HepG2 (cell line): ENCODE measurements around the gene POU2F1. TPM values are rescaled to one million over a fixed set of nuclear protein-coding genes. Genes with fewer than 3 reads are reported as not detected.

Experiments used
- ATAC-seq: fragments of 200-7000 bp; cut with Tn5 transposase; 3 replicates; pipeline ENCODE4 v1.9.1; 2020; ENCODE audit warnings: mild to moderate bottlenecking, moderate library complexity
- BruUV-seq: library from RNA; stranded (reverse); fragments of 400-500 nt; replicated peaks from 2 replicates; lab custom pipeline; 2021; lab: Mats Ljungman, UMichigan
- CTCF ChIA-PET: fragments of 300-600 bp; formaldehyde crosslinking; extraction: SDS; loops from one replicate; lab custom pipeline; 2021; ENCODE audit warnings: low total read pairs, inconsistent platforms, low intra/inter-chr PET ratio; lab: Yijun Ruan, JAX
- POLR2A ChIA-PET: fragments of 350-600 bp; sonication (Branson Sonifier 250); formaldehyde crosslinking; loops from one replicate; lab custom pipeline; 2020; ENCODE audit warnings: antibody characterized with exemption, inconsistent platforms; lab: Yijun Ruan, JAX
- DNase-seq: peaks from one replicate; pipeline ENCODE4 v3.0.0-alpha.2; 2015; ENCODE audit warnings: low spot score
- FAIRE-seq: peaks from 3 replicates; lab custom pipeline; 2011; peaks lifted over from hg19 to GRCh38; lab: Jason Lieb, UNC
- H2AFZ ChIP-seq: one replicate; pipeline ENCODE4 v1.6.1; 2011; ENCODE audit warnings: low read length, inconsistent platforms
- H3K27ac ChIP-seq: fragments of 300-600 bp; 3 replicates; pipeline ENCODE4 v1.8.0; 2011; ENCODE audit warnings: mixed run types, mild to moderate bottlenecking, mixed read lengths, low read length, inconsistent platforms; ENCODE audit not compliant: insufficient read depth; ENCODE audit errors: extremely low read length
- H3K27me3 ChIP-seq, 2 experiments: fragments of 200-600 bp in 1 of 2; 2 replicates in 1 of 2; 3 replicates in 1 of 2; pipeline versions ENCODE4 v1.6.0 to v1.8.0; 2011; ENCODE audit warnings: low read length in 2 of 2, mild to moderate bottlenecking in 2 of 2, moderate library complexity in 2 of 2, inconsistent platforms in 1 of 2; ENCODE audit not compliant: insufficient read depth in 2 of 2, control insufficient read depth in 1 of 2
- H3K36me3 ChIP-seq, 2 experiments: fragments of 200-600 bp in 1 of 2; replicated peaks in 1 of 2; 2 replicates in 1 of 2; 3 replicates in 1 of 2; pipeline versions ENCODE4 v1.5.1 to v1.8.0; 2011; ENCODE audit warnings: low read length in 2 of 2, inconsistent platforms in 1 of 2; ENCODE audit not compliant: insufficient read depth in 2 of 2, control insufficient read depth in 1 of 2
- H3K4me1 ChIP-seq: 2 replicates; pipeline ENCODE4 v1.5.1; 2012; ENCODE audit warnings: low read length, inconsistent platforms; ENCODE audit not compliant: insufficient read depth
- H3K4me2 ChIP-seq: 2 replicates; pipeline ENCODE4 v1.6.0; 2011; ENCODE audit warnings: low read depth, low read length, inconsistent platforms
- H3K4me3 ChIP-seq, 3 experiments: fragments of 200-600 bp in 1 of 3; sonication (generic), shearing (Covaris generic) in 1 of 3; replicated peaks in 1 of 3; 2 replicates each; pipeline ENCODE4 v1.5.1; 2011 to 2016; ENCODE audit warnings: low read length in 3 of 3, inconsistent platforms in 2 of 3, low read depth in 2 of 3, mild to moderate bottlenecking in 2 of 3, control low read depth in 1 of 3, mixed read lengths in 1 of 3; ENCODE audit not compliant: insufficient read depth in 1 of 3
- H3K79me2 ChIP-seq: one replicate; pipeline ENCODE4 v1.6.1; 2011; ENCODE audit warnings: low read length, inconsistent platforms; ENCODE audit not compliant: insufficient read depth
- H3K9ac ChIP-seq: 2 replicates; pipeline ENCODE4 v1.6.0; 2011; ENCODE audit warnings: mild to moderate bottlenecking, low read depth, low read length, inconsistent platforms; ENCODE audit not compliant: insufficient read depth
- H3K9me3 ChIP-seq: 2 replicates; pipeline ENCODE4 v1.5.1; 2012; ENCODE audit warnings: mild to moderate bottlenecking, low read length
- H4K20me1 ChIP-seq: 2 replicates; pipeline ENCODE4 v1.6.0; 2011; ENCODE audit warnings: inconsistent platforms, mild to moderate bottlenecking, low read length, moderate library complexity; ENCODE audit not compliant: insufficient read depth
- KLF15 ChIP-seq: sonication (generic); formaldehyde crosslinking; IDR thresholded peaks from 2 replicates; pipeline ENCODE4 v1.8.1; 2023; ENCODE audit warnings: borderline replicate concordance, mild to moderate bottlenecking, inconsistent platforms, missing genetic modification reagents, mixed read lengths
- PTBP1 ChIP-seq: fragments of 200-400 bp; formaldehyde crosslinking; IDR thresholded peaks from 2 replicates; pipeline ENCODE4 v1.6.1; 2018; ENCODE audit warnings: low read length, low read depth; ENCODE audit not compliant: poor library complexity, severe bottlenecking
- TBX3 ChIP-seq: fragments of 450-650 bp; IDR thresholded peaks from 2 replicates; pipeline ENCODE4 v1.6.1; 2017; ENCODE audit warnings: antibody characterized with exemption, mild to moderate bottlenecking, inconsistent platforms, borderline replicate concordance
- ZFP36L1 ChIP-seq: sonication (generic); formaldehyde crosslinking; IDR thresholded peaks from 2 replicates; pipeline ENCODE4 v1.8.0; 2022; ENCODE audit warnings: mild to moderate bottlenecking, missing genetic modification reagents, moderate library complexity
- ZNF549 ChIP-seq: sonication (generic); formaldehyde crosslinking; IDR thresholded peaks from 2 replicates; pipeline ENCODE4 v1.5.0; 2020; ENCODE audit warnings: missing genetic modification reagents
- ZNF614 ChIP-seq: IDR thresholded peaks from 2 replicates; pipeline ENCODE4 v1.6.1; 2018; ENCODE audit warnings: missing biosample characterization, missing genetic modification reagents, inconsistent platforms, borderline replicate concordance
- WGBS: methylation state at CpG from one replicate; pipeline ENCODE4 v1.1.6; 2017; ENCODE audit warnings: low lambda C conversion rate; 5-methylcytosine and 5-hydroxymethylcytosine counted together
- in situ Hi-C: cut with HindIII; loops from 2 replicates; pipeline ENCODE4 v1.10.0; 2017; ENCODE audit warnings: low pct_unique_long_range_greater_than_20kb; ENCODE audit not compliant: extremely low pct_ligation_motif_present
- intact Hi-C: fragments of 100-400 bp; cut with micrococcal nuclease; formaldehyde crosslinking; loops from one replicate; pipeline ENCODE4 v1.10.0; 2022; ENCODE audit not compliant: unreplicated experiment
- polyA plus RNA-seq, 8 experiments: library from polyadenylated mRNA; depleted of rRNA in 3 of 8; stranded (reverse) in 7 of 8; unstranded in 1 of 8; fragments of >200 nt; fragmentation: Illumina TruSeq in 4 of 8; extraction: Trizol in 4 of 8; gene quantifications; 2 replicates each; pipeline versions ENCODE4 v1.2.1 to v1.2.3, GENCODE V29; 2011 to 2016; ENCODE audit warnings: low read depth in 4 of 8, missing spikeins in 1 of 8, mixed read lengths in 1 of 8; ENCODE audit not compliant: insufficient read depth in 1 of 8
- total RNA-seq, 5 experiments: library from RNA; depleted of rRNA; stranded (reverse); fragments of >200 nt; fragmentation: Illumina TruSeq; extraction: Trizol; gene quantifications; 2 replicates each; pipeline ENCODE4 v1.2.3, GENCODE V29; 2016; ENCODE audit warnings: low read depth in 1 of 5
- TF ChIP-seq, protein P1 (sequence below): sonication (generic); formaldehyde crosslinking; IDR thresholded peaks from 2 replicates; pipeline ENCODE4 v1.4.0; 2020; ENCODE audit warnings: missing genetic modification reagents
- TF ChIP-seq, protein P2 (sequence below): sonication (generic); formaldehyde crosslinking; IDR thresholded peaks from 2 replicates; pipeline ENCODE4 v1.5.0; 2020; ENCODE audit warnings: mild to moderate bottlenecking, missing genetic modification reagents
- TF ChIP-seq, protein P3 (sequence below): sonication (generic); formaldehyde crosslinking; IDR thresholded peaks from 2 replicates; pipeline ENCODE4 v1.4.0; 2020; ENCODE audit warnings: low read depth, missing genetic modification reagents
- TF ChIP-seq, protein P4 (sequence below): IDR thresholded peaks from 2 replicates; pipeline ENCODE4 v1.6.1; 2016; ENCODE audit warnings: missing compliant biosample characterization, missing genetic modification reagents, borderline replicate concordance
- TF ChIP-seq, protein P5 (sequence below): sonication (generic); formaldehyde crosslinking; IDR thresholded peaks from 2 replicates; pipeline ENCODE4 v1.9.0; 2021; ENCODE audit warnings: missing genetic modification reagents, borderline replicate concordance

The POU2F1 gene
- total and polyA plus RNA-seq, 2 of the 13 experiments (the other 11 are each of a cell fraction or from before 2014, with no cell fraction given): 10.2 to 13.0 TPM

DNA sequence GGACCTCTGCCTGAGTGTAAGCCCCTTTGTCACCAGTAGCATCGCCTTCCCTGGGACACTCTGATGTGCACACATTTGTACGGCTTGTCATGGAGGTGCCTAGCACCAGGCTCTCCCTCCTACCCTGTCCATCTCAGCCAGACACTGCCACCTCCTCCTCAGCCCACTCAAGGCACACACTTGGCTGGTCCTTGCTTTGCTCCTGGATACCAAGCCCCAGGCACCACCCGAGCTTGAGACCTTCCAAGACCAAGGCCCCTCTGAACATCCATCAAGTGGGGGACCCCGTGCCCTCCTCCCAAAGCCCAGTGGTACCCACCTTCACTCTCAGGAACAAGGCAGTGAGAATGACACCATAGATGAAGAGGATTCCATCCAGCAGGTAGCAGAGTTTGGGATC lies 219.7 kb downstream of the POU2F1 start (continued):
- TF ChIP-seq, protein P1, sequence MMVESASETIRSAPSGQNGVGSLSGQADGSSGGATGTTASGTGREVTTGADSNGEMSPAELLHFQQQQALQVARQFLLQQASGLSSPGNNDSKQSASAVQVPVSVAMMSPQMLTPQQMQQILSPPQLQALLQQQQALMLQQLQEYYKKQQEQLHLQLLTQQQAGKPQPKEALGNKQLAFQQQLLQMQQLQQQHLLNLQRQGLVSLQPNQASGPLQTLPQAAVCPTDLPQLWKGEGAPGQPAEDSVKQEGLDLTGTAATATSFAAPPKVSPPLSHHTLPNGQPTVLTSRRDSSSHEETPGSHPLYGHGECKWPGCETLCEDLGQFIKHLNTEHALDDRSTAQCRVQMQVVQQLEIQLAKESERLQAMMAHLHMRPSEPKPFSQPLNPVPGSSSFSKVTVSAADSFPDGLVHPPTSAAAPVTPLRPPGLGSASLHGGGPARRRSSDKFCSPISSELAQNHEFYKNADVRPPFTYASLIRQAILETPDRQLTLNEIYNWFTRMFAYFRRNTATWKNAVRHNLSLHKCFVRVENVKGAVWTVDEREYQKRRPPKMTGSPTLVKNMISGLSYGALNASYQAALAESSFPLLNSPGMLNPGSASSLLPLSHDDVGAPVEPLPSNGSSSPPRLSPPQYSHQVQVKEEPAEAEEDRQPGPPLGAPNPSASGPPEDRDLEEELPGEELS (CRISPR knock-in tag): no peak
- no peak for TF ChIP-seq ZNF549 (CRISPR knock-in tag)
- no peak for TF ChIP-seq TBX3
- TF ChIP-seq ZFP36L1: no peak
- TF ChIP-seq, protein P2, sequence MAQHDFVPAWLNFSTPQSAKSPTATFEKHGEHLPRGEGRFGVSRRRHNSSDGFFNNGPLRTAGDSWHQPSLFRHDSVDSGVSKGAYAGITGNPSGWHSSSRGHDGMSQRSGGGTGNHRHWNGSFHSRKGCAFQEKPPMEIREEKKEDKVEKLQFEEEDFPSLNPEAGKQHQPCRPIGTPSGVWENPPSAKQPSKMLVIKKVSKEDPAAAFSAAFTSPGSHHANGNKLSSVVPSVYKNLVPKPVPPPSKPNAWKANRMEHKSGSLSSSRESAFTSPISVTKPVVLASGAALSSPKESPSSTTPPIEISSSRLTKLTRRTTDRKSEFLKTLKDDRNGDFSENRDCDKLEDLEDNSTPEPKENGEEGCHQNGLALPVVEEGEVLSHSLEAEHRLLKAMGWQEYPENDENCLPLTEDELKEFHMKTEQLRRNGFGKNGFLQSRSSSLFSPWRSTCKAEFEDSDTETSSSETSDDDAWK: no peak

DNA sequence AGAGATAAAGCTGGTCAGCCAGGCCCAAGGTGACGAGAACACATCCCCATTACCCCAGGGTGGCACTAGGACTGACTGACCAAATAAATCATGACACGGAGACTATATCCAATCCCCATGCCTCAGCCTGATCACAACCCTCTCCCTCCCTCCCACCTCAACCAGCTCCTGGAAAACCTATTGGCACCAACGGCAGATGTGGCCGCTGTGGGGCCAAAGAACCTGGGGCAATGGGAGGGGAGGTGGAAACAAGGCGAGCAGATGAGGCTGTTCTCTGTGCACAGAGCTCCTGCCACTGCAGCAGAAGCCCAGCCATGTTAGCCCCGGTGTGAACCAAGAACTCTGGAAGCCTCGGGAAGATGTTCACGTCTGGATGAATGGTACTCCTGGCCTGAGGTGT lies 220.1 kb downstream of the POU2F1 start:
- no peaks in the 10 kb centered on the region for H4K20me1 ChIP-seq
- FAIRE-seq: no peak
- H3K9ac ChIP-seq: no peak overlapping the region
- intact Hi-C loops (no loop called here), in situ Hi-C loops (loop anchor here (5.0 to 10.0 kb wide), 2 partner anchors 373 to 556 kb away; no protein-coding TSS in a partner anchor)
- 46% methylated on average over 8 of the region's 8 CpGs for WGBS
- peaks cover 0 to 40% of the 10 kb centered on the region in 2 experiments; a peak in 3 of 5 replicates for H3K27me3 ChIP-seq
- no peaks in the 10 kb centered on the region for H3K36me3 ChIP-seq
- CTCF ChIA-PET: interaction anchor here (2.2 kb wide), 1 partner anchor 39 kb away, joined by 11 read pairs; no protein-coding TSS in a partner anchor
- H3K4me1 ChIP-seq: peaks cover 20% of the 10 kb centered on the region
- no TSS peak for BruUV-seq
- H3K4me2 ChIP-seq: no peak overlapping the region
- no peak for ATAC-seq
- H3K79me2 ChIP-seq: no peaks in the 10 kb centered on the region
- H3K4me3 ChIP-seq: no peak overlapping the region
- POLR2A ChIA-PET: no interaction called here
- no peak overlapping the region for H2AFZ ChIP-seq
- no peaks in the 10 kb centered on the region for H3K9me3 ChIP-seq
- H3K27ac ChIP-seq: no peak overlapping the region
- DNase-seq: no peak
- TF ChIP-seq KLF15 (no peak), ZNF614 (no peak), PTBP1 (no peak)
- TF ChIP-seq, protein P3, sequence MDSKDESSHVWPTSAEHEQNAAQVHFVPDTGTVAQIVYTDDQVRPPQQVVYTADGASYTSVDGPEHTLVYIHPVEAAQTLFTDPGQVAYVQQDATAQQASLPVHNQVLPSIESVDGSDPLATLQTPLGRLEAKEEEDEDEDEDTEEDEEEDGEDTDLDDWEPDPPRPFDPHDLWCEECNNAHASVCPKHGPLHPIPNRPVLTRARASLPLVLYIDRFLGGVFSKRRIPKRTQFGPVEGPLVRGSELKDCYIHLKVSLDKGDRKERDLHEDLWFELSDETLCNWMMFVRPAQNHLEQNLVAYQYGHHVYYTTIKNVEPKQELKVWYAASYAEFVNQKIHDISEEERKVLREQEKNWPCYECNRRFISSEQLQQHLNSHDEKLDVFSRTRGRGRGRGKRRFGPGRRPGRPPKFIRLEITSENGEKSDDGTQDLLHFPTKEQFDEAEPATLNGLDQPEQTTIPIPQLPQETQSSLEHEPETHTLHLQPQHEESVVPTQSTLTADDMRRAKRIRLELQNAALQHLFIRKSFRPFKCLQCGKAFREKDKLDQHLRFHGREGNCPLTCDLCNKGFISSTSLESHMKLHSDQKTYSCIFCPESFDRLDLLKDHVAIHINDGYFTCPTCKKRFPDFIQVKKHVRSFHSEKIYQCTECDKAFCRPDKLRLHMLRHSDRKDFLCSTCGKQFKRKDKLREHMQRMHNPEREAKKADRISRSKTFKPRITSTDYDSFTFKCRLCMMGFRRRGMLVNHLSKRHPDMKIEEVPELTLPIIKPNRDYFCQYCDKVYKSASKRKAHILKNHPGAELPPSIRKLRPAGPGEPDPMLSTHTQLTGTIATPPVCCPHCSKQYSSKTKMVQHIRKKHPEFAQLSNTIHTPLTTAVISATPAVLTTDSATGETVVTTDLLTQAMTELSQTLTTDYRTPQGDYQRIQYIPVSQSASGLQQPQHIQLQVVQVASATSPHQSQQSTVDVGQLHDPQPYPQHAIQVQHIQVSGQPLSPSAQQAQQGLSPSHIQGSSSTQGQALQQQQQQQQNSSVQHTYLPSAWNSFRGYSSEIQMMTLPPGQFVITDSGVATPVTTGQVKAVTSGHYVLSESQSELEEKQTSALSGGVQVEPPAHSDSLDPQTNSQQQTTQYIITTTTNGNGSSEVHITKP (CRISPR knock-in tag): no peak
- TF ChIP-seq, protein P4, sequence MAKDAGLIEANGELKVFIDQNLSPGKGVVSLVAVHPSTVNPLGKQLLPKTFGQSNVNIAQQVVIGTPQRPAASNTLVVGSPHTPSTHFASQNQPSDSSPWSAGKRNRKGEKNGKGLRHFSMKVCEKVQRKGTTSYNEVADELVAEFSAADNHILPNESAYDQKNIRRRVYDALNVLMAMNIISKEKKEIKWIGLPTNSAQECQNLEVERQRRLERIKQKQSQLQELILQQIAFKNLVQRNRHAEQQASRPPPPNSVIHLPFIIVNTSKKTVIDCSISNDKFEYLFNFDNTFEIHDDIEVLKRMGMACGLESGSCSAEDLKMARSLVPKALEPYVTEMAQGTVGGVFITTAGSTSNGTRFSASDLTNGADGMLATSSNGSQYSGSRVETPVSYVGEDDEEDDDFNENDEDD: no peak
- TF ChIP-seq, protein P5, sequence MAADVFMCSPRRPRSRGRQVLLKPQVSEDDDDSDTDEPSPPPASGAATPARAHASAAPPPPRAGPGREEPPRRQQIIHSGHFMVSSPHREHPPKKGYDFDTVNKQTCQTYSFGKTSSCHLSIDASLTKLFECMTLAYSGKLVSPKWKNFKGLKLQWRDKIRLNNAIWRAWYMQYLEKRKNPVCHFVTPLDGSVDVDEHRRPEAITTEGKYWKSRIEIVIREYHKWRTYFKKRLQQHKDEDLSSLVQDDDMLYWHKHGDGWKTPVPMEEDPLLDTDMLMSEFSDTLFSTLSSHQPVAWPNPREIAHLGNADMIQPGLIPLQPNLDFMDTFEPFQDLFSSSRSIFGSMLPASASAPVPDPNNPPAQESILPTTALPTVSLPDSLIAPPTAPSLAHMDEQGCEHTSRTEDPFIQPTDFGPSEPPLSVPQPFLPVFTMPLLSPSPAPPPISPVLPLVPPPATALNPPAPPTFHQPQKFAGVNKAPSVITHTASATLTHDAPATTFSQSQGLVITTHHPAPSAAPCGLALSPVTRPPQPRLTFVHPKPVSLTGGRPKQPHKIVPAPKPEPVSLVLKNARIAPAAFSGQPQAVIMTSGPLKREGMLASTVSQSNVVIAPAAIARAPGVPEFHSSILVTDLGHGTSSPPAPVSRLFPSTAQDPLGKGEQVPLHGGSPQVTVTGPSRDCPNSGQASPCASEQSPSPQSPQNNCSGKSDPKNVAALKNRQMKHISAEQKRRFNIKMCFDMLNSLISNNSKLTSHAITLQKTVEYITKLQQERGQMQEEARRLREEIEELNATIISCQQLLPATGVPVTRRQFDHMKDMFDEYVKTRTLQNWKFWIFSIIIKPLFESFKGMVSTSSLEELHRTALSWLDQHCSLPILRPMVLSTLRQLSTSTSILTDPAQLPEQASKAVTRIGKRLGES (CRISPR knock-in tag): no peak
